Stimulated activated CD4-positive, alpha-beta T cell treated with anti-CD3 and anti-CD28 coated beads, TNF-alpha, amount 100 ng/mL, for 48 hours (primary cell): ENCODE results near the gene METTL27.
"Not testable (repeated sequence)": the region's sequence is repeated elsewhere in the genome, so short reads cannot be mapped to it uniquely, and the experiment has no call there.

ENCODE experiments used
- DNase-seq, 3 donors: peaks; one replicate each; pipeline ENCODE4 v3.0.0-alpha.2; 2020; ENCODE audit warnings: low read depth in 3 of 3

The METTL27 gene

GRCh38 chr7:73821597-73822285, 20.6 kb downstream of the METTL27 start:
- not testable (repeated sequence) for DNase-seq

GRCh38 chr7:73820013-73820412, 22.3 kb downstream of the METTL27 start:
- no peak for DNase-seq

GRCh38 chr7:73817121-73817520, 25.2 kb downstream of the METTL27 start:
- no peak for DNase-seq

- DNase-seq, result no peak
Measured at GRCh38 chr7:73815436-73815835, 26.9 kb downstream of the METTL27 start.

- DNase-seq, result no peak
Measured at GRCh38 chr7:73812996-73813395, 29.3 kb downstream of the METTL27 start.

GRCh38 chr7:73811760-73812168, 30.6 kb downstream of the METTL27 start:
- DNase-seq, result peak; percentile 28 to 42 (median 35)

GRCh38 chr7:73810998-73811360, 31.3 kb downstream of the METTL27 start:
- DNase-seq, result no peak

GRCh38 chr7:73809467-73809951, 32.8 kb downstream of the METTL27 start:
- DNase-seq, result no peak

GRCh38 chr7:73802459-73802858, 39.9 kb downstream of the METTL27 start:
- no peak for DNase-seq

GRCh38 chr7:73801577-73801976, 40.7 kb downstream of the METTL27 start:
- DNase-seq, result no peak

- DNase-seq, result no peak
Measured at GRCh38 chr7:73799282-73800141, 42.8 kb downstream of the METTL27 start.

GRCh38 chr7:73797176-73797575, 45.1 kb downstream of the METTL27 start:
- DNase-seq, result not testable (repeated sequence)

- not testable (repeated sequence) for DNase-seq
Measured at GRCh38 chr7:73796656-73797055, 45.7 kb downstream of the METTL27 start.

GRCh38 chr7:73795188-73795587, 47.1 kb downstream of the METTL27 start:
- DNase-seq, result not testable (repeated sequence)

GRCh38 chr7:73791170-73791690, 51.1 kb downstream of the METTL27 start:
- not testable (repeated sequence) for DNase-seq

GRCh38 chr7:73789051-73789450, 53.3 kb downstream of the METTL27 start:
- no peak for DNase-seq

- DNase-seq, result not testable (repeated sequence)
Measured at GRCh38 chr7:73787786-73788048, 54.6 kb downstream of the METTL27 start.

GRCh38 chr7:73786588-73786987, 55.7 kb downstream of the METTL27 start:
- no peak for DNase-seq
